EL (cell line): ENCODE results near the gene SHANK2.

Source experiments
- DNase-seq: peaks from one replicate; pipeline ENCODE4 v3.0.0-alpha.2; 2016

The SHANK2 gene

GRCh38 chr11:71218789-71219499 lies 33.4 kb downstream of the SHANK2 start:
- DNase-seq = no peak

DNA sequence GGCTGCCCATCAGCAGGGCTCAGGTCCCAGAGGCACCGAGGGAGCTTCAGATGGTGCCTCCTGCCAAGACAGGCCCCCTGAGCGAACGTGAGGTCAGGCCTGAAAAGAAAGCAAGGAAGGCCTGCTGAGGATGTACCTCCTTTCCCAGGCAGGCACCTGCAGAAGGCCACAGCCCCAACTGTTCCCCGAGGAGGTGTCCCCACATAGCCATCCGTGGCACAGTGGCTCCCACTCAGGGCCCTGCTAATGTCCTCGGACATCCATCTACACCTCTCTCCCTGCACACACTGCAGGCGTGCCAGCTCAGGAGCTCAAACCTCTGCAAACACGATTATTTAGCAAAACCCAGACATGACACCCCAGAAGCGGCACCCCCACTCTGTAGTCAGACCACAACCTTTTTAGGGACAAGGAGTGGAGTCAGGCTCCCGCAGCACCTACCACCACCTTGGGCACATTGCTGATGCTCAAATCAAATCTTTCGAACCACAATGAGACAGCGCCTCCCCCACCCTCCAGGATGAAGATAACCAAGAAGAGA lies 36.9 kb downstream of the SHANK2 start:
- DNase-seq = no peak

- DNase-seq = no peak
These were observed 37.6 kb downstream of the SHANK2 start for GRCh38 chr11:71214553-71215424.

DNA sequence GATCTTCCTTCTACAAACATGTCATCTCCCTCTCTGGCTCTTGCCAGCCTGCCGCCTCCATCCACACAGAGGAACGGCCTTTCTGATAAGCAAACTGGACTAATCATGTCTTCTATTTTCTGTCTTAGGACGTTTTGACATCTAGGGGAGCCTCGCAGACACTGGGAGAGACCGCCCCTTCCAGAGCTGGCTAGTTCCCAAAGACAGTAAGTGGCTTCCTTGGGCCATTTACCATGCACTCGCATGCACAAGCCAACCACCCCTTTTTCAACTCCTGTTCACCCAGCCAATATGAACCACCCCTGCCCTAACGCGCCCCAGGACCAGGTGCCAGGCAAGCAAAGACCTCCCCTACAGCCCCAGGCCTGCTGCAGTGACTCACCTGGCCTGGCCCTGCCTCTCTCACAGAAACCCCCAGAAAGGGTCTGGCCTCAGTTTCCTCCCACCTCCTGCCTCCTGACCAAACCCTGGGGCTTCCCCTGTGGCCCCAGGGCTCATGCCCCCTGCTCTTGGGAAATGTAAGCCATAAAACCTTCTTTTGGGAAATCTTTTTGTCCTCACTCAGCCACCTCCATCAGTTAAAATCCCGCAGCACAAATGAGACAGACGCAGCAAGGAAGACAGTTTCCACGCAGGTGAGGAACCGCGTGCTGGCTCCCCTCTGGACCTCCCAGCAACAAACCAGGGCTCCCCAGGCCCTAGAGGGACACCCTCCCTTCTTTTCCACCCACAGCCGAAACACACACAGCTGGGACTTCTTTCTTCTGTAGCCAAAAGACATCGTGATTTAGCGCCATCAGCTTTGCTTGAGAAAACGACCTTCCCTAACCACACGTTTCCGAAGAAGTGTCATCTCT lies 38.5 kb downstream of the SHANK2 start:
- no peak for DNase-seq

DNA sequence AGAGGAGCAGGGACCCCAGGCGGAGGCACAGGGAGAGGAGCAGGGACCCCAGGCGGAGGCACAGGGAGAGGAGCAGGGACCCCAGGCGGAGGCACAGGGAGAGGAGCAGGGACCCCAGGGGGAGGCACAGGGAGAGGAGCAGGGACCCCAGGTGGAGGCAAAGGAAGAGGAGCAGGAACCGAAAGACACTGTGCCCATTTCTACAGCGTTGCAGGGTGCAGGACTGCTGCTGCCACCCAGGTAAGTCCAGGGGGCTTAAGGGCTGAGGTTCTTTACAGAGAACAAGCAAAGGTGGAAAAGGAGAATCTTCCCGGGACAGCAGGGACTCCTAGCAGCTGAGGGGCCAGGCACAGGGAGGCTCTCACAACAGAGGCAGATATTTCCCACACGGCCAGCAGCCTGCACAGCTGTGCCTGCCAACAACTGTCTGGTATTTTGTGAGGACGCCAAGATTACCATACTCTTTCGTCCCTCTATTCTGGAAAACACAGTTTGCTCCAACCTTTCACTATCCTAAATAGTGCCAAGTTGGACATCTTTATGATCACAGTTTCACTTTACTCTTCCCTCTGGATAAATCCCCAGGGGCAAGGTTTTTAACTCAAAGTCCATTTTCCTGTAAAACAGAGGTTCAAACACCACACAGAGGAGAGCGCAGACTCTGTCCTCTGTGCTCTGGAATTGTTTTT lies 39.4 kb downstream of the SHANK2 start:
- DNase-seq = no peak

DNA sequence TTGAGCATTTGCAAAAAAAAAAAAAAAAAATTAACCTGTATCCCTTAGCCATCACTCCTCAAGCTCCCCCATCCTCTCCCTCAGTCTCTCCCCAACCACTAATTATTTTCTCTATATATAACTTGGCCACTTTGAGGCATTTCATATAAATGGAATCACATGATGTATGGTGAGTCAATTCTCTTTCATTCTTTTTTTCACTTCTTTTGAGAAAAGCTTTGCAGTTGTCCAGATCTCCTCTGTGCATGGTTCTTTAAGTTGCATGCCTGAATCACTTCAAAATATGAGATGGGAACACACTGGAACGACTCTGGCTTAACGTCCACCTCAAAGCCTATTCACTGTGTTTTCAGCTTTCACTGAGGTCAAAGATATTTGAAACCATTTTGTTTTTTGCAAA lies 40.7 kb downstream of the SHANK2 start:
- no peak for DNase-seq

GRCh38 chr11:71210861-71211260 lies 41.5 kb downstream of the SHANK2 start:
- DNase-seq = no peak

- no peak for DNase-seq
These were observed 42.7 kb downstream of the SHANK2 start for GRCh38 chr11:71209656-71210055.

GRCh38 chr11:71209181-71209580 lies 43.2 kb downstream of the SHANK2 start:
- DNase-seq = no peak

- DNase-seq = no peak
These were observed 44.2 kb downstream of the SHANK2 start for GRCh38 chr11:71208011-71208774.

DNA sequence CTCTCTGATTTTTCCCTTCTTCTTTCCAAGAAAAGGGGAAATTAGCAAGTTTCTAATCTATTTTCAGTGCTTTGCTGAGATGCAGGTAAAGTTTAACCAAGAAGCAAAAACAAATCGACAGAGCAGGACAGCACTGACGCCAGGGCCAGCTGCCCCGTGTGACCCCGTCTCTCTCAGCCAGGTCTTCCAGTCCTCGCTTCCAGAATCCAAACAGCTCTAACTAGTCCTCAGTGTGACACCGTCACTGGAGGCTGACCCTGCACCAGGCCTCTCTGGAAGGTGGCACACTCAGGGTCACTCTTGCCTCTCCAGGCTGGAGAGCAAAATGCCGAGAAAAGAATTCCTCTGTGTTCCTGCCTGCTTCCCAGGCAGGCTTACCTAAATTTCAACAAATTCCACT lies 44.8 kb downstream of the SHANK2 start:
- DNase-seq = no peak

DNA sequence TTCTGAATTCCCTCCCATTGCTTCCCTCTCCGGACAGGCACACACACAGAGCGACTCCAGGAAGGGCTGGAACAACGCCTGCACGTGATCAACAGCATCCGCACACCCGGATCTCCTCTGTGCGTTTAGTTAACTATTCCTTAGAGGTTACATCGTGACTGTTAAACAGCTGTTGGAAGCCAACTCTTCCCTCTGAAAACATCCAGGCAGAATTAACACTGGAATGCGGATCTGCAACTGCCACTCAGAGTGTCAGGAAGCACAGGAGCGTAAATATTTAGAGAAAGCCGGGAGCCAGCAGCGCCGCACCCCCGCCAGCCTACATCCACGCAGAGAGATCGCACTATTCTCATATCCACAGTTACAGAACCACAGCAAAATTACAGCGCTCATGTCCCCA lies 46.2 kb downstream of the SHANK2 start:
- no peak for DNase-seq

- no peak for DNase-seq
These were observed 47.4 kb downstream of the SHANK2 start for GRCh38 chr11:71204748-71205664.

GRCh38 chr11:71204294-71204693 lies 48.1 kb downstream of the SHANK2 start:
- DNase-seq = no peak

DNA sequence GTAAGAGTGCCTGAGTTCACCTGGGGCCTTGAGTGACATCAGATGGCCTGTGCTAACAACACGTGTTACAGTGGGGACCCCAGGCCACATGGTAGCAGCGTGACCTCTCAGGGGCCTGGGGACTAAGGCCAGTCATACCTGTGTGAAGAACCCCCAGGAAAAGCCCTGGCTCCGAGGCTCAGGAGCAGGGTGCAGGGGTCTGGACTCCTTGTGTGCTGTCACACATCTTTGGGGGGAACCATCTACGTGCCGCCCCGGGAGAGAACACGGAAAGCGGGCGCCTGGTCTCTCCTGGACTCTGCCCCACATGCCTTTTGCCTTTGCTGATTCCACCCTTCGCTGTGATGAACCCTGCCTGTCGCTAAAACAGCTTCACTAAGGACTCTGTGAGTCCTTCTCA lies 48.7 kb downstream of the SHANK2 start:
- no peak for DNase-seq

DNA sequence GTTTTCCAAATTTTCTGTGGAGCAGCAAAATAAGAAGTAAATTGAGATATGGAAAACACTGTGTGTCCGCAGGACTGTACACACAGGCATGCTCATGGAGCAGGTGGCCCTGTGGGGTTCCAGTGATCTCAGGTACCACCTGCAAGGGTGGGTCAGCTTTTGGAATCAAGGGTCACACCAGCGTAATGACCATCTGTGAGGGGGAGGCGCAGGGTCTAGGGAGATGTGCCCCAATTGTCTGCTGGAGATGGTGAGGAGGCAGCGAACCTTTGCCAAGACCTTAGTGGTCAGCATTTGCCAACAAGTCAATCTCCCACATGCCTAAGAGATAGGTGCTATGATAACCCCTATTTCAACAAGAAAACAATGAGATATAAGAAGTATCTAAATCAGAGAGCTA lies 49.4 kb downstream of the SHANK2 start:
- no peak for DNase-seq

GRCh38 chr11:71202598-71202944 lies 49.8 kb downstream of the SHANK2 start:
- DNase-seq = no peak
